K562 (cell line): ENCODE data around the gene XPA. TPM values are rescaled to one million over a fixed set of nuclear protein-coding genes. Genes with fewer than 3 reads are reported as not detected.
A peak's percentile ranks its signal among the peaks of the same experiment; 100 is the strongest.

Source experiments
- CBFB ChIP-seq: sonication (generic); formaldehyde crosslinking; IDR thresholded peaks from 2 replicates; pipeline ENCODE4 v1.4.0; 2020; ENCODE audit warnings: mild to moderate bottlenecking, missing genetic modification reagents
- CHD7 ChIP-seq: fragments of 200-600 bp; sonication (generic); IDR thresholded peaks from one replicate; pipeline ENCODE4 v1.6.1; 2012; ENCODE audit warnings: mild to moderate bottlenecking, low read depth, low read length, inconsistent platforms
- GTF2B ChIP-seq: IDR thresholded peaks from 2 replicates; pipeline ENCODE4 v1.6.1; 2011; ENCODE audit not compliant: insufficient read length; ENCODE audit errors: extremely low read depth
- NR4A1 ChIP-seq, 2 experiments: fragments of 250-450 bp in 1 of 2; fragments of 450-650 bp in 1 of 2; sonication (Bioruptor Pico) in 1 of 2; IDR thresholded peaks; 2 replicates each; pipeline versions ENCODE4 v1.4.0 to v1.6.1; 2016 to 2020; ENCODE audit warnings: mild to moderate bottlenecking in 2 of 2, missing compliant biosample characterization in 1 of 2, missing genetic modification characterization in 1 of 2, moderate library complexity in 1 of 2
- POLR2AphosphoS2 ChIP-seq: IDR thresholded peaks from 2 replicates; pipeline ENCODE4 v1.6.1; 2012; ENCODE audit warnings: low read length, improper control_type of control experiment
- TEAD1 ChIP-seq, 2 experiments: fragments of 450-650 bp in 1 of 2; sonication (generic) in 1 of 2; formaldehyde crosslinking; IDR thresholded peaks; 2 replicates each; pipeline versions ENCODE4 v1.4.0 to v1.8.0; 2020 to 2022; ENCODE audit warnings: mild to moderate bottlenecking in 2 of 2, missing genetic modification reagents in 1 of 2
- ZBTB49 ChIP-seq: sonication (generic); formaldehyde crosslinking; IDR thresholded peaks from 2 replicates; pipeline ENCODE4 v1.8.0; 2022; ENCODE audit warnings: missing genetic modification reagents, mild to moderate bottlenecking, borderline replicate concordance
- polyA plus RNA-seq, 8 experiments: library from polyadenylated mRNA; depleted of rRNA in 4 of 8; stranded (reverse) in 5 of 8; unstranded in 3 of 8; fragments of >200 nt; fragmentation: Nextera tagmentation in 2 of 8; fragmentation: Illumina TruSeq in 1 of 8; extraction: Ambion mirVana in 2 of 8; extraction: Trizol in 1 of 8; gene quantifications; 2 replicates each; pipeline versions ENCODE4 v1.2.1 to v1.2.3, GENCODE V29; 2011 to 2014; ENCODE audit warnings: inconsistent platforms in 1 of 8, missing spikeins in 1 of 8
- total RNA-seq, 7 experiments: library from RNA; depleted of rRNA in 6 of 7; stranded (reverse); fragments of >200 nt in 6 of 7; fragmentation: Illumina TruSeq in 2 of 7; extraction: Trizol in 2 of 7; gene quantifications; 2 replicates each; pipeline versions ENCODE4 v1.2.1 to v1.2.3, GENCODE V29; 2011 to 2021; ENCODE audit warnings: low replicate concordance in 1 of 7

Gene XPA
- total and polyA plus RNA-seq, 9 of the 15 experiments (the other 6 are each of a cell fraction or from before 2014, with no cell fraction given) = 5.1 to 18.2 (median 14.1) TPM

DNA sequence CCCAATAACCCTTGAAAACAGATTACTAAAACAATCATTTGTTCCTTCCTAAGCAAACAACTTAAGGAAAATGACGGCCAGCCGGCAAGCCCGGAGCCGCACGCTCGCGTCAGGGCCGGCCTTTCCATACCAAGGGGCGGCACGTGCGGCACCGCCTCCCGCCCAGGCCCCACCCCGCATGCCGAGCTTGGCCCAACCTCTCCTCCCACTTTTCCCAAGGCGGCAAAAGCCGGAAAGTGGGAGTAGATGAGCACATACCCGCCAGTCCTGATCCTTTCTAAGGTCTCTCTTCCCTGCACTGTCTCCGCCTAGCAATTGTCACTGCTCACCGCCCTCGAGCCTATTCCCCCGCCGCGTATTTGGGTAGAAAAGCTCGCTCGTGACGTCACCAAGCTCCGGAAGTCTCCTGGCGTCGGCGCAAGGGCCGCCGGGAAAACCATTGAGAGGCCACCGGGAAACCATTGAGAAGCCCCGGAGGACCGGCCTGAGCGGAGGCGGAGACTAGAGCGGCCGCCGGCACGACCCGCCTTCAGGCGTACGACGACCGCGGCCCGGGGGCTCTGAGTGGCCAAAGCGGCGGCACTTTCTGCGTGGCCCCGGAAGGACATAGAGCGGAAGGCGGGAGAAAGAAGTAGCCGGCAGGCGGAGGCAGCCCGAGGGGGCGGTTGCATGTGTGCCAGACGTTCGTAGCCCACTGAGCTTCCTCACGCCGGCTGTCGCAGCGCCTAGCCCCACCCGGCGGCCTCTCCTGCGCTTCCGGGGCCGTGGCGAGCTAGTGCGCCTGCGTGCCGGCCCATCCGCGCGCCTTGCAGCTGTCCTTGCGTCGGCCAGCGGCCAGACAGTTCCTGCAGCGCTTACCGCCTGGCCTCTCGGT, 63.9 kb downstream of the XPA start, which contains the start of the genes NCBP1 and TSTD2 (continued):
- TF ChIP-seq CHD7 = no peak
- no peak for TF ChIP-seq NR4A1 (CRISPR knock-in tag; IDR thresholded peaks at IDR 0.05)
- no peak for TF ChIP-seq NR4A1 (tag; IDR thresholded peaks at IDR 0.05)
- TF ChIP-seq ZBTB49 = no peak; the same call in 1 of the 2 replicates
- no peak for TF ChIP-seq GTF2B
- peak; percentile 64 to 93; a peak in 3 of 4 replicates for TF ChIP-seq TEAD1 (CRISPR knock-in tag; IDR thresholded peaks at IDR 0.05)
- no peak; the same call in 1 of the 2 replicates for TF ChIP-seq POLR2AphosphoS2
- TF ChIP-seq CBFB (CRISPR knock-in tag) = no peak
